Neural progenitor cell (in vitro differentiated cells): Measurements from ENCODE around the gene SYNM. TPM values are rescaled to one million over a fixed set of nuclear protein-coding genes. Genes with fewer than 3 reads are reported as not detected.

Experiments
- DNase-seq: peaks from one replicate; pipeline ENCODE4 v3.0.0-alpha.2; 2016; ENCODE audit warnings: low spot score
- H2AFZ ChIP-seq: fragments of 200-600 bp; sonication (generic); replicated peaks from 2 replicates; pipeline ENCODE4 v1.6.1; 2016; ENCODE audit warnings: antibody characterized with exemption
- H3F3A ChIP-seq: fragments of 200-600 bp; sonication (generic); 2 replicates; pipeline ENCODE4 v1.6.1; 2016; ENCODE audit warnings: antibody characterized with exemption, low read depth
- H3K27ac ChIP-seq: fragments of 200-600 bp; sonication (generic); 2 replicates; pipeline ENCODE4 v1.5.1; 2016; ENCODE audit warnings: mild to moderate bottlenecking
- H3K27me3 ChIP-seq: fragments of 200-600 bp; sonication (generic); 2 replicates; pipeline ENCODE4 v1.6.1; 2016; ENCODE audit warnings: mild to moderate bottlenecking, moderate library complexity
- H3K36me3 ChIP-seq: fragments of 200-600 bp; sonication (generic); 2 replicates; pipeline ENCODE4 v1.5.1; 2016
- H3K4me1 ChIP-seq: fragments of 200-600 bp; sonication (generic); 2 replicates; pipeline ENCODE4 v1.6.1; 2016; ENCODE audit warnings: mixed run types
- H3K4me2 ChIP-seq: fragments of 200-600 bp; sonication (generic); 2 replicates; pipeline ENCODE4 v1.6.1; 2016
- H3K4me3 ChIP-seq: fragments of 200-600 bp; sonication (generic); 2 replicates; pipeline ENCODE4 v1.5.1; 2016
- H3K79me2 ChIP-seq: fragments of 200-600 bp; sonication (generic); 2 replicates; pipeline ENCODE4 v1.6.1; 2016; ENCODE audit warnings: low read depth
- H3K9ac ChIP-seq: fragments of 200-600 bp; sonication (generic); 2 replicates; pipeline ENCODE4 v1.6.1; 2016
- H3K9me3 ChIP-seq: fragments of 200-600 bp; sonication (generic); 2 replicates; pipeline ENCODE4 v1.5.1; 2016; ENCODE audit warnings: low read depth
- H4K20me1 ChIP-seq: fragments of 200-600 bp; sonication (generic); 2 replicates; pipeline ENCODE4 v1.6.1; 2016; ENCODE audit warnings: low read depth
- H3K27ac Mint-ChIP-seq: 3 replicates; pipeline ENCODE4 v1.8.0; 2021; ENCODE audit warnings: mixed read lengths
- H3K27me3 Mint-ChIP-seq: 2 replicates; pipeline ENCODE4 v1.8.0; 2022; ENCODE audit warnings: low read depth, mild to moderate bottlenecking, inconsistent platforms, moderate library complexity, mixed read lengths; ENCODE audit not compliant: insufficient read depth
- H3K36me3 Mint-ChIP-seq: 3 replicates; pipeline ENCODE4 v1.8.0; 2021; ENCODE audit warnings: mixed read lengths
- H3K4me1 Mint-ChIP-seq: 3 replicates; pipeline ENCODE4 v1.8.0; 2021; ENCODE audit warnings: mixed read lengths
- H3K4me3 Mint-ChIP-seq: 3 replicates; pipeline ENCODE4 v1.8.0; 2021; ENCODE audit warnings: mild to moderate bottlenecking, moderate library complexity, mixed read lengths
- H3K9me3 Mint-ChIP-seq: 3 replicates; pipeline ENCODE4 v1.8.0; 2020; ENCODE audit warnings: mixed read lengths
- EZH2 ChIP-seq: fragments of 200-600 bp; sonication (generic); IDR thresholded peaks from 2 replicates; pipeline ENCODE4 v1.6.1; 2017; ENCODE audit warnings: antibody characterized with exemption, mild to moderate bottlenecking, moderate library complexity
- EZH2phosphoT487 ChIP-seq: fragments of 200-600 bp; sonication (generic); IDR thresholded peaks from 2 replicates; pipeline ENCODE4 v1.6.1; 2017; ENCODE audit warnings: antibody characterized with exemption
- total RNA-seq: library from RNA; depleted of rRNA; stranded (reverse); fragments of >200 nt; gene quantifications from 2 replicates; pipeline ENCODE4 v1.2.3, GENCODE V29; 2015; ENCODE audit warnings: low replicate concordance
- TF ChIP-seq, protein P1 (sequence below): fragments of 200-600 bp; sonication (generic); IDR thresholded peaks from 2 replicates; pipeline ENCODE4 v1.5.1; 2017; ENCODE audit warnings: antibody characterized with exemption, mild to moderate bottlenecking

Gene SYNM
- total RNA-seq, 1 donor from 2014 or later: 0.97 TPM

DNA sequence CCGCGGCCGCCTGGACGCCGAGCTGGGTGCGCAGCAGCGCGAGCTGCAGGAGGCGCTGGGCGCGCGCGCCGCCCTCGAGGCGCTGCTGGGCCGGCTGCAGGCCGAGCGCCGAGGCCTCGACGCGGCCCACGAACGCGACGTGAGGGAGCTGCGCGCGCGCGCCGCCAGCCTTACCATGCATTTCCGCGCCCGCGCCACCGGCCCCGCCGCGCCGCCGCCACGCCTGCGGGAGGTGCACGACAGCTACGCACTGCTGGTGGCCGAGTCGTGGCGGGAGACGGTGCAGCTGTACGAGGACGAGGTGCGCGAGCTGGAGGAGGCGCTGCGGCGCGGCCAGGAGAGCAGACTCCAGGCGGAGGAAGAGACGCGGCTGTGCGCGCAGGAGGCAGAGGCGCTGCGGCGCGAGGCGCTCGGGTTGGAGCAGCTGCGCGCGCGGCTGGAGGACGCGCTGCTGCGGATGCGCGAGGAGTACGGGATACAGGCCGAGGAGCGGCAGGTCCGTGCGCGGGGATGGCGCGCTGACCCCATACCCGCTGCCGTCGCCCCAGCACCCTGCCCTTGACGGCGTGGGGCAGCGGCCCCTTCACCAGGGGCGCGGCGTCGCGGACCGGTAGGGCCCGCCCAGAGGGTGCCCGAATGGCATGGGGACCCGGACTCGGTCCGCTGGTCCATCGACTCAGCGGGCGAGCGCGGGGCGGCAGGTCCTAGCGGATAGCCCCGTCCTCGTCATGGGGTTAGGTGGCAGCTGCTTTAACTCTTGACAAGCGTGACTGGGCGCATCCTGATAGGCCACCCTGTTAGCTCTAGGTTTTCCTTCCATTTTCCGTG lies 848 bp downstream of the SYNM start:
- Histone ChIP-seq H3K27ac (no peak overlapping the region), H3K4me3 (peak overlapping the region; percentile 46), H3K4me2 (peak overlapping the region; percentile 80), H4K20me1 (peaks cover 15% of the 10 kb centered on the region), H3K9me3 (no peaks in the 10 kb centered on the region), H3K4me1 (no peaks in the 10 kb centered on the region), H3K27me3 (peaks cover 79% of the 10 kb centered on the region), H3K9ac (no peak overlapping the region), H3K36me3 (no peaks in the 10 kb centered on the region), H3K79me2 (no peaks in the 10 kb centered on the region), H3F3A (peaks cover 10% of the 10 kb centered on the region), H2AFZ (peak overlapping the region; percentile 99)
- Mint-ChIP-seq H3K36me3 (no peaks in the 10 kb centered on the region), H3K9me3 (no peaks in the 10 kb centered on the region), H3K27ac (no peak overlapping the region), H3K4me1 (peaks cover 12% of the 10 kb centered on the region), H3K4me3 (peak overlapping the region; percentile 82), H3K27me3 (peaks cover 20% of the 10 kb centered on the region)
- TF ChIP-seq, protein P1, sequence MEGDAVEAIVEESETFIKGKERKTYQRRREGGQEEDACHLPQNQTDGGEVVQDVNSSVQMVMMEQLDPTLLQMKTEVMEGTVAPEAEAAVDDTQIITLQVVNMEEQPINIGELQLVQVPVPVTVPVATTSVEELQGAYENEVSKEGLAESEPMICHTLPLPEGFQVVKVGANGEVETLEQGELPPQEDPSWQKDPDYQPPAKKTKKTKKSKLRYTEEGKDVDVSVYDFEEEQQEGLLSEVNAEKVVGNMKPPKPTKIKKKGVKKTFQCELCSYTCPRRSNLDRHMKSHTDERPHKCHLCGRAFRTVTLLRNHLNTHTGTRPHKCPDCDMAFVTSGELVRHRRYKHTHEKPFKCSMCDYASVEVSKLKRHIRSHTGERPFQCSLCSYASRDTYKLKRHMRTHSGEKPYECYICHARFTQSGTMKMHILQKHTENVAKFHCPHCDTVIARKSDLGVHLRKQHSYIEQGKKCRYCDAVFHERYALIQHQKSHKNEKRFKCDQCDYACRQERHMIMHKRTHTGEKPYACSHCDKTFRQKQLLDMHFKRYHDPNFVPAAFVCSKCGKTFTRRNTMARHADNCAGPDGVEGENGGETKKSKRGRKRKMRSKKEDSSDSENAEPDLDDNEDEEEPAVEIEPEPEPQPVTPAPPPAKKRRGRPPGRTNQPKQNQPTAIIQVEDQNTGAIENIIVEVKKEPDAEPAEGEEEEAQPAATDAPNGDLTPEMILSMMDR: no peak
- peak; percentile 69 for TF ChIP-seq EZH2phosphoT487
- peak; percentile 76 for TF ChIP-seq EZH2
- peak; percentile 89 for DNase-seq

DNA sequence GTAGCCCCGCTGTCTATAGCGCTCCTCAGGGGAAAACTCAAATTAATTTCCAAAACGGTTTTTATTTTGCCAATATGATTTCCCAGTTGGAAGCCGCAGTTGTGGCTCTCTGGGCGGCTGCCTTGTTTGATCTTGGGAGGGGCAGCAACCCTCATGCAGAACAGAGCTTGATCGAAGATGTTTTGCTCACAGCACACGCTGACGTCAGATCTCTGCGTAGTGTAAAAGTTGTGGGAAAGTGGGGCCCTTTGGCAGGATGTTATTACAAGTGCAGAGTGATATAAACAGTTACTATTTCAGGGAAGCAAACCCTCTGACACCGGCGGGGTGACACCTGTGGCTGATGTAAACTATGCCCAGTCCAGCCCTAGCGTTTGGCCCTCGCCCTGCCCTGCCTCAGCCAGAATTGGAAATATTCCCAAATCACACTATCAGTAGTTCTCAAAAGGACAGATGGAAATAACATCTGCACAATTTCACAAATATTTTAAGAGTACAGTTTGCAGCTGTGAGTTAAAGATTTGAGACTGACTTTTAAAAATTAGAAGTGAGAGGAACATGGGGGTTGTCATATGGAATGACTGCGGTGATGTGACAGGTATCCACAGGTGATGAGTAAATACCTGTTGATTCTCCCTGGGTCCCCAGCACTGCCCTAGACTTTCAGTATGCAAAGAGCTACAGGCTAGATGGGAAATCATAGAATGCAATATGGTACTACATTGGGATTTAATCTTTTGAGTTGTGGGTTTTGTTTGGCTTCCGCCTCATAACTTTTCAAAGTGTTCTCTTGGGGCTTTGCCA lies 1.7 kb downstream of the SYNM start:
- TF ChIP-seq, protein P1: no peak
- TF ChIP-seq EZH2: peak; percentile 10
- Histone ChIP-seq H3K27me3 (peaks cover 70% of the 10 kb centered on the region), H3K79me2 (no peaks in the 10 kb centered on the region), H3F3A (peaks cover 10% of the 10 kb centered on the region), H3K9me3 (no peaks in the 10 kb centered on the region), H3K36me3 (no peaks in the 10 kb centered on the region), H4K20me1 (peaks cover 15% of the 10 kb centered on the region), H3K27ac (no peak overlapping the region), H3K4me3 (peak overlapping the region; percentile 46), H2AFZ (no peak overlapping the region), H3K4me1 (no peaks in the 10 kb centered on the region), H3K9ac (no peak overlapping the region), H3K4me2 (peak overlapping the region; percentile 80)
- Mint-ChIP-seq H3K36me3 (no peaks in the 10 kb centered on the region), H3K4me1 (peaks cover 12% of the 10 kb centered on the region), H3K4me3 (peak overlapping the region; percentile 82), H3K9me3 (no peaks in the 10 kb centered on the region), H3K27me3 (peaks cover 20% of the 10 kb centered on the region), H3K27ac (no peak overlapping the region)
- DNase-seq: no peak

DNA sequence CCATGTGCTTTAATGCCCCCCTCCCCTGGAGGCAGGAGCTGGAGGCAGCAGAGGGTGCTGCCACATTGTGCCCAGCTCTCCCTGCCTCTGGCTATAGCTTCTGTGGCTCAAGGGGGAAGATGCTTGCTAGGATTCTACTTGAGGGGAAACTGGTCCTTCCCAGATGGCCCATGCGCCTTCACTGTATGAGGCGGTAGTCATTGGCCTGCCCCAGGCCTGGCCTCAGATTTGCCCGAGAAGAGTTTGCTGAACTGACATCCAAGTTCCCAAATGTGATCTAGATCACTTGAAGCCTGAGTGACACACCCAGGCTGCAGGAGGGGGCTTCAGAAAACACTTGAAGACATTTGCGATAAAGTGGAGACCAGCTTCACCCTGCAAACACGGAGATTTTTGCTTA lies 4.1 kb downstream of the SYNM start:
- Mint-ChIP-seq H3K36me3 (peaks cover 2% of the 10 kb centered on the region), H3K27me3 (peaks cover 16% of the 10 kb centered on the region), H3K4me3 (no peak overlapping the region), H3K9me3 (no peaks in the 10 kb centered on the region), H3K27ac (no peak overlapping the region), H3K4me1 (peaks cover 6% of the 10 kb centered on the region)
- no peak overlapping the region for H3K4me2 ChIP-seq
- peaks cover 10% of the 10 kb centered on the region for H3F3A ChIP-seq
- H3K79me2 ChIP-seq: no peaks in the 10 kb centered on the region
- peaks cover 15% of the 10 kb centered on the region for H4K20me1 ChIP-seq
- H3K4me3 ChIP-seq: no peak overlapping the region
- TF ChIP-seq EZH2 (no peak), EZH2phosphoT487 (no peak)
- TF ChIP-seq, protein P1: no peak
- DNase-seq: no peak
- H3K27ac ChIP-seq: no peak overlapping the region
- H3K4me1 ChIP-seq: no peaks in the 10 kb centered on the region
- H3K36me3 ChIP-seq: no peaks in the 10 kb centered on the region
- no peak overlapping the region for H2AFZ ChIP-seq
- no peaks in the 10 kb centered on the region for H3K9me3 ChIP-seq
- peaks cover 48% of the 10 kb centered on the region for H3K27me3 ChIP-seq
- H3K9ac ChIP-seq: no peak overlapping the region
